HL-60/S4 treated with phorbol 12-myristate 13-acetate at 8.2 ng/mL for 4 days and 3 days (cell line): ENCODE results near the gene C6orf118.

Experiments
- in situ Hi-C: fragments of 300-500 bp; cut with MboI; formaldehyde crosslinking; loops from 2 replicates; pipeline ENCODE4 v1.15.0; 2022; ENCODE audit warnings: low sequenced_read_pairs

C6orf118 gene

DNA sequence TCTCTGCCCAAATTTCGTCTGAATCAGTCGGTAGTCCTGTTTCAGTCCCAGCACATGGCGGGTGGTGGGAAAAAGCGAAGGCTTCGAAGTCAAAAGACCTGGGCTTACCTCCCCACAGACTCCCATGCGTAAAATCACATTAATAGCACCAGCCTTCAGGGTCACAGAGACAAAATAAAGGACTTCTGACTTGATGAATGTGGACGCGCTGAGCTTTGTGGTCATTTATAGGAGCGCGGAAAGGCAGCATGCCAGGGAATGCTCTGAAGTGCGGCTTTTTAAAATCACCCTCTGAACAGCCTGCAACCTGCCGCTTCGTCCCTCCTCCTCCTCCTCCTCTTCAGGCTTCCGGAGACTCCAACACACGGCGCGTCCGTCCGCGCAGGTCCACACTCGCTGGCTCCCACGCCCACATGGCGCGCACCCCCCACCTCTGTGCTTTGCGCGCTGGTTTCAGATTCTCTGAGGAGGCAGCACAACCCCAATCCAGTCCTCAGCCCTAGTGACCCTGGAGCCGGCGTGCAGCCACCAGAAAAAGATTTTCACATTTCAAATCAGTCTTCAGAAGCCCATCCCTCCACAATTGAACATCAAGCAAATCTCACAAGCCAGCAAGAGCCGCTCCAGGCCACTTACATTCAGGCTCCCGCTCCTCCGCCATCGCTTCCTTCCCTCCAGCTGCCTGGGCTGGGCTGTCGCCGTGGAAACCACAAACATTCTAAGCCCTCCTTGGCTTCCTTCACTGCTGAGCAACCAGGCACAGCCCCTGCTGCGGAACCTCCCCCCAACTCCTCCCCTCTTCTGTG is at the start of gene C6orf118:
C6orf118 (minus strand) TSS at position 680 of the 806 bp plus-strand sequence; CDS start at position 661, 19 bp downstream.
- in situ Hi-C loops: no loop called here

DNA sequence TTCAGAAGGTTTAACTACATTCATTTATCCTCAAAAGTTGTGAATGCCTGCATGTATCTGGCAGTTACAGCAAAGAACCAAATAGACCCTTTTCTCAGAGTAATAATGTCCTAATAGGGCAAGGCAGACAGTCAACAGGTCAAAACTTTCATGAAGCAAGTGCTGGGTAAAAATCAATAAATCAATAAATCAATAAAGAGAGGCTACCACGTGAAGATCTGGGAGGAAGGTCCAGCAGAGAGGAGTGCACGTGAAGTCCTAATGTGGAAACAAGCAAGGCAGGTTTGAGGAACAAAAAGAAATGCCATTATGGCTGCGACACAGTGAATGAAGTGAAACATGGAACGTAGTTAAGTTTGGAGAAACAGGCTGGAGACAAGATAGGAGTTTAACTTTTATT is 36.3 kb upstream of the C6orf118 start:
- in situ Hi-C loops: no loop called here

- in situ Hi-C loops: no loop called here
These were observed 31.1 kb upstream of the C6orf118 start for GRCh38 chr6:165340532-165340931.

DNA sequence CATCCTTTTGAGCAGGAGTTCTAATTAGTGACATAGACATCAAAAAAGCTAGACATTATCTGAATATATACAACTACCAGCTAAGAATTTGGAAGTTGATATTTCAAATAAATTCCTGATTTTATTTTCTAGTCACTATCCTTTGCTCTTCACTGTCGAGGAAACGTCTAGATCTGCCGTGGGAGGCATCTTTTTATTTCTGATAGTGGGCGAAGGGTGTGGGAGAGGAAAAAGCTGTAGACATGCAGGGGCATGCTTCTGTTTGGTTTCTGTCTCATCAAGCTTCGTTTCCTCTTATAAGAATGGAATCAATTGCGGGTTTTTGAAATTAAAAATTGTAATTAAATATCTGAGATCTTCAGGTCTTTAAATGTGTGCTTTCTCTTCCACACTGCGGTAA is 16.2 kb upstream of the C6orf118 start:
- in situ Hi-C loops: no loop called here

- in situ Hi-C loops: no loop called here
These were observed 12.2 kb upstream of the C6orf118 start for GRCh38 chr6:165321555-165322145.

DNA sequence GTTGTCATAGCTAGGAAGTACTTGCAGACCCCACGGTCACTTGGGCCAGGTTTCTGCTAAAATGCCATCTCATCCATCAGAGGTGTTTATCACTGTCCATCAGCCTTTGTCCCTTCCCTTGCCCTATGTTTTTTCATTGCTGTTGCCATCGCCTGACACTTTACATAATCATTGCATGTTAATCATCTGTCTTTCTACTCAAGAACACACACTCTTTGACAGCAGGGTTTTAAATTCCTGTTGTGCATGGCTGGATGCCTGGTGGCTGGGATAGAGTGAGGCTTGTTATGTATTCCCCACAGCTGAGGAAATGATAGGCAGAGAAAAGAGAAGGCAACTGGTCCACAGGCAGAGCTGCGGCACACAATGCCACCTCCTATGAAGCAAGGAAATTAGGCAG is 11.7 kb upstream of the C6orf118 start:
- in situ Hi-C loops: no loop called here

DNA sequence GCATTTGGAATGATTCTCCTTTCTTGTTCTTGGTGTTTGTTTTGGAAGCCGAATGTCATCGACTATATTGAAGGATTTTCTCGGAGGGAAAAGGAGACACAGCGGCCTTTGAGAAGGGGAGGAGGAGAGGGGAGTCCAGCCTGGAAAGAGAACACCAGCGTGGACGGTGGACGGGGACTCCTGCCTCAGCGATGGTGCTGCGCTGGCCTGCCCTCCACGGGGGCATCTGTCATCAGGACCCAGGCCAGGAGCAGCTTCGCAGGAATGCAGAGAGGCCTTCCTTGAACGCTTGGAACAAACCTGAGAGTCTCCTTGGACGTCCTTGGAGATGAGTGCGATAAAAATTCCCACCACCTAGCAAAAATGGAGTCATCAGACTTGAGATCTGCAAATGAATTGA is 8.3 kb upstream of the C6orf118 start:
- in situ Hi-C loops: no loop called here

DNA sequence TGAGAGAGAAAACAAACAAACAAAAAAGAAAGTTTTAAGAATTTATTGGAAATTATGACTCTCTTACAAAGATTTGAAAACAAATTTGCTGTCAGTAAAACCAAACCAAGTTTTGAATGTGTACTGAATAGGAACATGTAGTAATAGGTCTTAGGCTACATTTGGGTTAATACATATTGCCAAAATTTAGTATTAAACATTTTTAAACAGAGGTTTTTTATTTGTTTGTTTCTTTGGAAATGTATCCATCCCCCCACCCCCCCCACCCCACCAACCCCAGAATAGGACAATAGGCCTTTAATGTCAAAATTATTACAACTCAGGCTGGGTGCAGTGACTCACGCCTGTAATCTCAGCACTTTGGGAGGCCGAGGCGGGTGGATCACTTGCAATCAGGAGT is 2.5 kb downstream of the C6orf118 start:
- in situ Hi-C loops: no loop called here

DNA sequence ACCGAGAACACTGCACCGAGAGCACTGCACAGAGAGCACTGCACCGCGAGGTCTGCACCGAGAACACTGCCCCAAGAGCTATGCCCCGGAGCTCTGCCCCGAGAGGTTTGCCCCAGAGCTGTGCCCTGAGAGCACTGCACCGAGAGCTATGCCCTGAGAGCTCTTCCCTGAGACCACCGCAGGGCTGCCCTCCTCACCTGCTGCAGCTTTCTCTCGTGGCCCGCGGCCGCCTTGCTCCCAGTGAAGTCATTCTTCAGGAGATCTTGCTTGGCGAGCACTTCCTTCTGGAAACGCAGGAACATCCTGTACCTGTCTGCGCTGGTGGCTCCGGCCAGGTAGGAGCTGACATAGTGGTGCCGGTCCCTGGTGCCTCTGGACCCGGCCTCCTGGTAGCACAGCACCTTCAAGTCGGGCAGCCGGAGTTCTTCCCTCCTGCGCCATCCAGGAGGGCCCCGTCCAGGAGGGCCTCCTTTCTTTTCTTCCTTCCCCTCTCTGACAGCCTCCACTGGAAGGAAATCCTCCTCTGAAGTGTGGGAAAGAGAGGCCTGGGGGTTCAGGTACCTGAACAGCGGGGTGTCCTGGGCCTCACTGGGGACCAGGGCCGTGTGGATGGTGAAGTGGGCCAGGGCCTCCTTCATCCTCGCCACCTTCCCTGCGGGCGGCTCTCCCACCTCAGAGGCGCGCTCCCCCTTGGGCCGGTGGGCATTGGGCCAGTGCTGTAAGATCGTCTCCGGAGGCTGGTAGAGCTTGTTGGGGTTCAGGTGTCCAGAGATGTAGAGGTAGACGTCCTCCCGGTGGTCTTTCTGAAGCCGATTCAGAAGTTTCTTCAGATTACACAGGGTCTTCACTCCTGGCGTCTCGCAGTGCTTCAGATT is 7.8 kb downstream of the C6orf118 start:
- in situ Hi-C loops: no loop called here

DNA sequence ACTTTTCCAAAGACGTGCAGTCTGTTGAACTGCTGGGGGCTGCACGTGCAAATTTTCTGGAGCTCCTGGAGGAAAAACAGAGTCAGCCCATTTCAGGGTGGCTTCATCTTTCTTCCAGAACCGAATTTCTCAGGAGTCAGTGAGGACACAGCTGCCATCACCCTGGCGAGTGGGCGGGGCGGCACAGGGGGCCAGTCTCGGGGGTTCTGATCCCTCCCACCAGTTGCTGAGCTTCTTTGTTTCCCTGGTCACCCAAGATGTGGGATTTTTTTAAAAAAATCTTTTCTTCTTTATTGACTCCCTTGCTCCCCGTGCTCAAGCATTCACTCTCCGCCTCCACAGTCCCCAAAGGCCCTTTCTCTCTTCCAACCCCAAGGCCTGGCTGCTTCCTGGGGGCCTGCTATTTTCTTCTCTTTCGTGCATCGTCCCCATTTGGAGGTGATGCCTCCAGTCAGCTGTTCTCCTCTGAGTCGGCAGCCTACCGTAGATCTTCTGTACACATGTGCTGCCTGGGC is 8.9 kb downstream of the C6orf118 start:
- in situ Hi-C loops: no loop called here

DNA sequence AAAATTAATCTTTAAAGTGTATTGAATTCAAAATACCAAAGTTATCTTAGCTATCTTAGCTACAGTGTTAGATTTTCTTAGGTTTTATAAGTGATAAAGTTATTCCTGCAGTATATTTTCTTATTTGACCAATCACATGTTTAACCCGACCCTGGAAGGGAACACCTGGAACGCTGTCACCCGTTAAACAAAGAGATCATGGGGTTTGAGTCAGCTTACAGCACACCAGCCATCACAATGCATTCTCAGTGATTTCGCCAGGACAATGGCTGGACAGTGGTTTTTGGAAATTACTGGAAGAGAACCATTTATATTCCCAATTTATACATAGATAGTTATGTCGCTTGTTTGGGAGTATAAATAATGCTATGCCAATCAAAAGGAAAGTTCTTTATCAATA is 10.5 kb downstream of the C6orf118 start:
- in situ Hi-C loops: no loop called here

- in situ Hi-C loops: no loop called here
These were observed 11.0 kb downstream of the C6orf118 start for GRCh38 chr6:165298402-165298801.

DNA sequence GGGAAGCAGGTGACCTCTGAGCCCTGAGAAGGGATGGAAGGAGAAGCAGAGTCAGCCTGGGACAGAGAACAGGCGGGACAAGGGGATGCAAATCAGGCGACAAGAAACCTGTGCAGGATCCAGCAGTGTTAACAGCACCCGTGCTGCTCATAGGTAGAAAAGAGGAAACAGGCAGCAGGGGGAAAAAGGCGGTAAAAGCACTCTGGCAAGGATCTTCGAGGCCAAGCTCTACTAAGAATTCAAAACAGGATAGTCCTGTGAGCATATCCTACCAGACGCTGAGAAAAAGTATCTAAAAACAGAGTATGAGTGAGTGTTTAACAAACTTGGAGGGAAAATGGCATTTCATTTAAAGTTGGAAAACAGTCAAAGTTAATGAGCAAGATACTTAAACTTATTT is 16.7 kb downstream of the C6orf118 start:
- in situ Hi-C loops: no loop called here

GRCh38 chr6:165274611-165275010 is 34.8 kb downstream of the C6orf118 start:
- in situ Hi-C loops: no loop called here

GRCh38 chr6:165272585-165272984 is 36.8 kb downstream of the C6orf118 start:
- in situ Hi-C loops: no loop called here

DNA sequence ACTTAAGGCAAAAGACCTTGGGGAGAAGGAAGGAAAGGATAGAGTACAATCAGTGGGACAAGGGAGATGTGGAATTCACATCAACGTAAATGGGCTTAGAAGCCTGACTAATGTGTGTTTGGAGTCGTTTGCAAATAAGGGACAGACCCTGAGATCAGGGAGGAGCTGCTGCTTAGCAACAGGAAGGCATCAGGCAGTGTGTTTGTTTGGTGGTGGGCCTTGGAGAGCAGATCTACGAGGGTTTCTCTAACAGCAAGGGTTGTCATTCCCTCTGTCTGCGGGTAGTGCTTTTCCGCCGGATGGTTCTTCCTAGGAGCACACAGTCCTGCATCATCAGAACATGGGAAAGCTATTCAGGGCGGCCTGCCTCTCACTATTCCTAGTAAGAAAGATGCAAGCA is 40.4 kb downstream of the C6orf118 start:
- in situ Hi-C loops: no loop called here

GRCh38 chr6:165266621-165267020 is 42.8 kb downstream of the C6orf118 start:
- in situ Hi-C loops: no loop called here

DNA sequence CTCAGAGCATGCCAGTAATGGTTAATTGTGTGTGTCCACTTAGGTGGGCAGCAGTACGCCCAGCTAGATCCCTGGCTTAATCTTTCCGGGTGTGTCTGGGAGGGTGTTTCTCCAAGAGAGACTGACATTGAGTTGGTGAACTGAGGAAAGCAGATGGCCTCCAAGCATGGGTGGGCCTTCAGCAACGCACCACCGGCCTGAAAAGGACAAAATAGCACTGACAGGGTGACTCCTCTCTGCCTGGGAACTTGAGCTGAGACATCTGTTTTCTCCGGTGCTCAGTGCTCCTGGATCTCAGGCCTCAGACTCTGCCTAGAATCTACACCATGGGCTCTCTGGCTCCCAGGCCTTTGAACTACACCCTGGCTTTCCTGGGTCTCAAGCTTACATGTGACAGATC is 43.2 kb downstream of the C6orf118 start:
- in situ Hi-C loops: no loop called here

- in situ Hi-C loops: no loop called here
These were observed 48.9 kb downstream of the C6orf118 start for GRCh38 chr6:165260462-165260861.

DNA sequence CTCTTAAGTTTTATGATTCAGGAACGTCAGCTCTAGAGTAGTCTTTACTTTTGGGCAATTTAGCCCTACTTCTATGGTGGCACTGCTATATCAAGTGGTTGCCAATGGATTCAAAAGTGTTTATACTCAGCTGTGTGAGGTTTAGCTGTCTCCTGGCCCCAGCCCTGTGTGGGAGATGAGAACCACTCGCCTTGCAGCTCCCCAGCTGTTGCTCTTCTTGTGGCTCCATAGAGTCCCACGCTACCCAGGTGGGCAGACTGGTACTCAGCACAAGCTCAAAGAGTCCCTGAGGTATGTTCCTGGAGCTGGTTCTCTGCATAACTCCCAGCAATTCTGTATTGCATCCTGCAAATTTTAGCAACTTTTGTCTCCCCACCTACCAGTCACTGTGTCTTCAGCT is 59.6 kb downstream of the C6orf118 start:
- in situ Hi-C loops: no loop called here

GRCh38 chr6:165245701-165246100 is 63.7 kb downstream of the C6orf118 start:
- in situ Hi-C loops: no loop called here
